ENCODE data around the gene TMEM88. TPM values are rescaled to one million over a fixed set of nuclear protein-coding genes. Genes with fewer than 3 reads are reported as not detected.

TMEM88 gene
- total RNA-seq, 1 donor from 2014 or later: not detected

- peak overlapping the region; percentile 79 for H3K4me3 ChIP-seq (ENCODE audit: low read depth, low read length)
- peaks cover 1% of the 10 kb centered on the region for H3K27me3 ChIP-seq (ENCODE audit: control insufficient read depth, insufficient read depth, low read length)
- DNase-seq (ENCODE audit: low read depth): peak; percentile 40
- peaks cover 1% of the 10 kb centered on the region for H3K36me3 ChIP-seq (ENCODE audit: control insufficient read depth, insufficient read depth, low read length)
- FAIRE-seq: no peak
- no peak for TF ChIP-seq CTCF (IDR thresholded peaks at IDR 0.05; ENCODE audit: insufficient read depth, low read length, severe bottlenecking)
These were observed 20.3 kb upstream of the TMEM88 start for GRCh38 chr17:7834542-7834956.

- FAIRE-seq: no peak
These were observed 19.7 kb upstream of the TMEM88 start for GRCh38 chr17:7834957-7835813.

GRCh38 chr17:7835814-7836595 is 18.9 kb upstream of the TMEM88 start:
- DNase-seq (ENCODE audit: low read depth): peak; percentile 44

More at GRCh38 chr17:7834957-7835813, 19.7 kb upstream of the TMEM88 start:
- H3K27me3 ChIP-seq (ENCODE audit: control insufficient read depth, insufficient read depth, low read length): no peaks in the 10 kb centered on the region
- DNase-seq (ENCODE audit: low read depth): peak; percentile 92
- TF ChIP-seq CTCF (IDR thresholded peaks at IDR 0.05; ENCODE audit: insufficient read depth, low read length, severe bottlenecking): peak; percentile 91
- H3K4me3 ChIP-seq (ENCODE audit: low read depth, low read length): peak overlapping the region; percentile 79
- H3K36me3 ChIP-seq (ENCODE audit: control insufficient read depth, insufficient read depth, low read length): peaks cover 2% of the 10 kb centered on the region

GRCh38 chr17:7836596-7837407 is 18.1 kb upstream of the TMEM88 start:
- FAIRE-seq: peak; percentile 18

More at GRCh38 chr17:7835814-7836595, 18.9 kb upstream of the TMEM88 start:
- no peak for TF ChIP-seq CTCF (IDR thresholded peaks at IDR 0.05; ENCODE audit: insufficient read depth, low read length, severe bottlenecking)
- no peak for FAIRE-seq
- peaks cover 5% of the 10 kb centered on the region for H3K36me3 ChIP-seq (ENCODE audit: control insufficient read depth, insufficient read depth, low read length)
- H3K27me3 ChIP-seq (ENCODE audit: control insufficient read depth, insufficient read depth, low read length): no peaks in the 10 kb centered on the region
- peak overlapping the region; percentile 79 for H3K4me3 ChIP-seq (ENCODE audit: low read depth, low read length)

More at GRCh38 chr17:7836596-7837407, 18.1 kb upstream of the TMEM88 start:
- peak overlapping the region; percentile 79 for H3K4me3 ChIP-seq (ENCODE audit: low read depth, low read length)
- peaks cover 5% of the 10 kb centered on the region for H3K36me3 ChIP-seq (ENCODE audit: control insufficient read depth, insufficient read depth, low read length)
- no peak for TF ChIP-seq CTCF (IDR thresholded peaks at IDR 0.05; ENCODE audit: insufficient read depth, low read length, severe bottlenecking)
- no peaks in the 10 kb centered on the region for H3K27me3 ChIP-seq (ENCODE audit: control insufficient read depth, insufficient read depth, low read length)
- peak; percentile 59 for DNase-seq (ENCODE audit: low read depth)

Measured in bronchial epithelial cell (primary cell).